Amniotic stem cell (primary cell): ENCODE data around the gene VPS26B.
"Not testable (repeated sequence)": the region's sequence is repeated elsewhere in the genome, so short reads cannot be mapped to it uniquely, and the experiment has no call there.

Source experiments
- DNase-seq: peaks from one replicate; lab custom pipeline; 2025; lab: John Stamatoyannopoulos, UW

VPS26B gene

DNA sequence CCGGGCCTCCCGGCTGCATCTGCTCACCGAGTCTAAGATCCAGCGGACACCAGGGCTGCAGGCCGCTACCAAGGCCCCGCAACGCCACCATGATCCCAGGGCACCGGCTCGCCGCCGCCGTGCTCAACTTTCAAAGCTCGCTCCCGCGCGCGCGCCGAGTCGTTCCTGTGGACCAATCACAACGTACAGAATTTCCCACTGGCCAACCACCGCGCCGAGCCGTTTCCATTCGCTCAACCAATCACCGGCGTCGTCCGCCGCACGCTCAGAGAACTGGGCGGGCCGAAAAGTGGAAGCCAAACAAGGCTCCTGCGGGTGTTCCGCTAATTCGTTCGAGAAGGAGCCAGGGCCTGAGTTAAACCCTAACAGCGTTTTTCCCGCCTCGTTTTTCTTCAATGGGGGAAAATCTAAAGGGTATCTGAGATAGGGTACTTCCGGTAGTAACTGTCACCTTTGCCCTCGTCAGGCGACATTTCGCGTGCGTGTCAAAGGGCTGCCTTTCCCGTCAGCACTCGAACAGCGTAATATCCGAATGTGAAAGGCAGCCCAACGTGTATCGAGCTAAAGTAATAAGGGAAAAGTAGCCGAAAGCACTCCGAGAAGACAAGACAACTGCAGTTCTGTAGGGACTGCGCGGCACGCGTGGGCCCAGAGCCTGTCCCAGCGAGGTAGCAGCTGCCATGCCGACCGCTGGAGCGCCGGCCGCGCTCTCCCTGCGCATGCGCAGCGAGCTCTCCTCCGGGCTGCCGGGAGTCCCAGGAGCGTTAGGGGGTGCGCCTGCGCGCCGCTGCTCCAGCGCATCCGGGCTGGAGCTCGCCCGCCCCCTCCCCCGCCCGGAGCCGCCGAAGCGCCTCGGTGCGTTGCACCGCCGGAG, at the start of gene VPS26B, which contains the start of gene NCAPD3:
TSS of gene VPS26B (plus strand) at position 836 of the 874 bp plus-strand sequence. CDS start 452 bp downstream, outside the sequence.
TSS of gene NCAPD3 (minus strand) at position 132 of the 874 bp plus-strand sequence. CDS start at position 91, 41 bp downstream.
- peak; percentile 94 for DNase-seq

DNA sequence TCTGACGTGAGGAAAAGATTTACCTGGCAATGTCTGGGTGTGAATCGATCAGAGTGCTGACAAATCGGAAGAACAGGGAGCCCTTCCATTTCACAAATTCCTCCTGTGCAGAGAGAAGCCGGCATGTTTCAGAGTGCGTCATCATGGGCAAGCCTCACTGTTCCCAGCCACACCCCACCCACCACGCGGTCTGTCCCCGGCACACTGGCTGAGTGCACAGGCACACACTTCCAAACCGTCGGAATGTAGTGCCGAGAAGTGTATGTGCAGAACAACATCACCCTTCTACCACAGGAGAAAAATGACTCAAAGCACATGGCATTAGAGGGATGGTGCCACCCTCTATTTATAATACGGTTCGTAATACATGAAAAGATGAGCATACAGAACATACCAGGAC, 48.2 kb upstream of the VPS26B start:
- no peak for DNase-seq

DNA sequence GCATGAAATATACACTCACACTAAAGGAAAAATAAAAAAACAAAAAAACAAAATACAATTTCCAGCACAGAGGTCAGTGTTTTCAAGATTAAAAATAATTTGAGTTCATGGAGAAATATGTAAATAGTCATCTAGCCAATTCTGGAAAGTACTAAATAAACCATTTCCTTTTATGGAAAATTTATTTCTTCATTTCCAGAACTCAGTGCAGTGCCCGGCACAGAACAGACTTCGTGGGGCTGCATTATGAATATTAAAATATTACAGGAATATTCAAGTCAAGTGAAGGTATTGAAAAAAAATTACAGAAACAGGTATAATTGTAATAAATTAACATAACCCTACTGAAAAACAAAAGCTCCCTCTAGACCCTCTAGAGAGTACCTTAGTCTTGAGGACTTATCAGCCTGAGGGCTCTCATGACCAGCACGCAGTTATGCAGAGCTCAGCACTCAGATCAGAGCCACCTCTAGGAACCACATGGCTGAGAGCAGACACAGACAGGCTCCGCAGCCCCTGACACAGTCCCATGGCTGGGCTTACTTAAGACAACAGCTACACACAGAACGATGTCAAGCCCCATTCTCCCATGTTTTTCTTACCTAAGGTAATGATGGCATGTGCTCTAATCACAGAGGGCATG, 46.3 kb upstream of the VPS26B start:
- DNase-seq: no peak

DNA sequence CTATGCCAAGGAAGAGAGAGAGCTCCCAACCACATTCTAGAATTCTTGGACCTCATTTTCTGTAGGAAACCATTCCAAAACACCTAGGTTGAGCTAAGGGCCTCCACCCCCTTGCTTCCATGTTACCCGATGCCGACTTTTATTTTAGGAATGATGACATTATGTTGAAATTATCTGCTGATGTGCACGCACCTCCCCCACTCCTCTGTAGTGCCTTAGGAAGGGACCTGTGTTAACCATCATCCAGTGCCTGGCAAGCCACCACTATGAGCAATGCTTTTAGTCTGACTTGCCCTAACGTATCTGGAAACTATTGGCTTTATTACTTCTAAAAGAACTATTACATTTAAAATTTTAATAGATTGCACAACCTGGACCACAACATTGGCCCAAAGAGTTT, 42.8 kb upstream of the VPS26B start:
- DNase-seq: no peak

DNA sequence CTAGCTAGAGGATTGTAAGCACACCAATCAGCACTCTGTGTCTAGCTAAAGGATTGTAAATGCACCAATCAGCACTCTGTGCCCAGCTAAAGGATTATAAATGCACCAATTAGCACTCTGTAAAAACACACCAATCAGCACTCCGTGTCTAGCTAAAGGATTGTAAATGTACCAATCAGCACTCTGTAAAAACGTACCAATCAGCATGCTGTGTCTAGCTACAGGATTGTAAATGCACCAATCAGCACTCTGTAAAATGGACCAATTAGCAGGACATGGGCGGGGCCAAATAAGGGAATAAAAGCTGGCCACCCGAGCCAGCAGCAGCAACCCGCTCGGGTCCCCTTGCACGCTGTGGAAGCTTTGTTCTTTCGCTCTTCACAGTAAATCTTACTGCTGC, 36.4 kb upstream of the VPS26B start:
- not testable (repeated sequence) for DNase-seq

DNA sequence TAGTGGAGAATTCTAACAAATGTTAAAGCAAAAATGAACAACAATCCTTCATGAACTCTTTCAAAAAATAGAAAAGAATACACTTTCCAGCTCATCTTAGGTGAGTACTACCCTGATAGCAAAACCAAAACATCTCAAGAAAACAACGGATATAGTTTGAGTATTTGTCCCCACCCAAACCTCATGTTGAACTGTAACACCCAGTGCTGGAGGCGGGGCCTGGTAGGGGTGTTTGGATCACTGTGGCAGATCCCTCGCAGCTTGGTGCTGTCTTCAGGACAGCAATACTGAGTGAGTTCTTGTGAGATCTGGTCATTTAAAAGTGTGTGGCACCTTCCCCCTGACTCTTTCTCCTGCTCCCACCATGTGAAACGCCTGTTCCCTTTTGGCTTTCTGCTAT, 27.7 kb upstream of the VPS26B start:
- no peak for DNase-seq

DNA sequence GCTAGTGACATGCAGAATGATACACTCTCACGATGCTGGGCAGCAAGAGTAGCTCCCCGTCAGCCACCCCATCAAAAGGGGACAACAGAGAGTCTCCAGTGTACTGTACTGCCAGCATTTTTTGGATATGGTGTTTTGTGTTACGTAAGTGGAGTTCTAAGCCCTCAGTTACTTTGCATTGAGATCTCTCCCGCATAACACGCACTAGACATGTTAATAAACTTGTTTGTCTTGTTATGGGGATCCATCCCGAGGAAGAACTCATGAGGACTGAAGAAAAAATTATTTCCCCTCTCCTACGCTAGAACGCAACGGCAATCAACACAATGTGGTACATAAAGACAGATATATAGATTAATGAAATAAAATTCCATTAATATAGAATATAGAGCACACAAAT, 24.9 kb upstream of the VPS26B start:
- no peak for DNase-seq

DNA sequence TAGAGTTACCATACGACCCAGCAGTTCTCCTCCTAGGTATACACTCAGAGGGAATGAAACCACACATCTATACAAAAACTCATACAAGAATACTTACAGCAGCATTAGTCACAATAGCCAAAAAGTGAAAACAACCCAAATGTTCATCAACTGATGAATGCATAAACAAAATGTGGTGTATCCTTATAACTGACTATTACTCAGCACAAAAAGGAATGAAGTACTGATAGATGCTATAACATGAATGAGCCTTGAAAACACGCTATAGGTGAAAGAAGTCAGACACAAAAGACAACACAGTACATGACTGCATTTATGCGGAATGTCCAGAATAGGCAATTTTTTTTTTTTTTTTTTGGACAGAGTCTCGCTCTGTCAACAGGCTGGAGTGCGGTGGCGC, 23.8 kb upstream of the VPS26B start:
- no peak for DNase-seq

DNA sequence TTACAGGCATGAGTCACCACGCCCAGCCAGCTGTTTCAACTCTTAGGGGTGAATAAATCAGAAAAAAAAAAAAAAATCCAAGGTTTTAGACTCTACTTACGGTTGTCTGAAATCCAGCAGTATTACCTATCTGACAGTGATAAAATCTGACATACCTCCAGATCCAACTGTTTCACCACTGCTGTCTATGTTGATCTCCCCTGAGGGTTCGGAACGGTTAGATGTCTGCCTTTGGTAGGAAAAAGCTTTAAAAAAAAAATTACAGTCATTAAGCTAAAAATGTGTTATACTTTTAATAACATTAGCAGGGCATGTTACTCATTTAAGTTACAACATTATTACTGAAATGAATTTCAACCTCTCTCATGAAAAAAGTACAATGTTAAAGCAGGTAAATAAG, 21.8 kb upstream of the VPS26B start:
- DNase-seq: no peak

DNA sequence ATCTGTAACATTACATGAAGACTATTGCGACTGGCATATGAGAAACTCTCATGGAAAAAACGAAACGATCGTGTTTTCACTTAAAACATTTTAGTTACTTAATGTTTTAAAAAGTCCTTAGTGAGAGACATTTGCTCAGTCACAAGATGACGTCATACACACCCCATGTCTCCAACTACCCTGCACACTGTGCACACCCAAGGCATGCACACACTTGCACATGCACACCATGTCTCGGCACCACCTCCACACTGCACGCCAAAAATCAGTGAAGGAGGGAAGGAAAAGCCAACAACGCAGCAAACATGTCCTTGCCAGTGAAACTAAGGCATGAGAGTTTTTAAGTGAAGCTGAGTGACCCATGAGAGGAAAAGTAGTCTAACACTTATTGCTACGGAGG, 18.7 kb upstream of the VPS26B start:
- DNase-seq: no peak

DNA sequence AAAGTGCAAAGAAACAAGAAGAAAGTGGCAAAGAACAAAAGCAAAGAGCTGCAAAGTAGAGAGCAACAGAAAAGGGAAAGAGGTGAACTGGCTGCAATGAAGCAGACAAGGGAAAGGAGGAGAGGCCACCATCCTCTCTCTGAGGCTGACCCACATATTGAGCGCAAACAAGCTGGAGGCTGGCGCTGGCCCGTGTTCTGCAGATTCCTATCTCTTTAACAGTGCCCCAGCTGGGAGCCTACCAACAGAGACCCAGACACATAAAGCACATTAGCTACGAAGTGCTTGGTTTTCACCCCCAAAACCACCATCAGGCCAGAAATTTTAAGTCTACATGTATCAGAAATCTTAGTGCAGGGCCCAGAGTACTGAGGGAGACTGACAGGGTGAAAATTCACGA, 18.3 kb upstream of the VPS26B start:
- no peak for DNase-seq

DNA sequence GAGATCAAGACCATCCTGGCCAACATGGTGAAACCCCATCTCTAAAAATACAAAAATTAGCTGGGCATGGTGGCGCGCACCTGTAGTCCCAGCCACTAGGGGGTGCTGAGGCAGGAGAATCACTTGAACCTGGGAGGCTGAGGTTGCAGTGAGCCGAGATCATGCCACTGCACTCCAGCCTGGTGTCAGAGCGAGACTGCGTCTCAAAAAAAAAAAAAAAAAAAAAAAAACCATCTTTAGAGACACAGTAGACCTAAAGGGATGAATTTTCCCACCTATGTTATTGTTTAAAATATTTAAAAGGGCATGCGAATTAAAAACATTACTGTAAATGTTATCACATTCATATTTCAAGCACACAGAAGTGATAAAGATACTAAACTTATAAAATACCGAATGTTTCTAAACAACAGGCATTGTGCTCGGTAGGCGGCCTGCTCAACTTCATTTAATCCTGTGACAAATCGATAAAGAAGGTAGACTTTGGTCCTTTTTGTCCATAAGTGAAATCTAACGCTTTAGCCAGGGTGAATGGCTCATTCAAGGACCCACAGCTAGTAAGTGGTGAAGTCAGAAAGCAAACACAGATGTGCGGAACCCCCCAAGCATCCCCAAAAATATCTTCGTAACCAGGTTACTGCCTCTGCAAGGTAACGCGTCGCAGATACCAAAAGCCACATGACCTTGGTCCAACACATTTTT, 16.8 kb upstream of the VPS26B start:
- DNase-seq: no peak

DNA sequence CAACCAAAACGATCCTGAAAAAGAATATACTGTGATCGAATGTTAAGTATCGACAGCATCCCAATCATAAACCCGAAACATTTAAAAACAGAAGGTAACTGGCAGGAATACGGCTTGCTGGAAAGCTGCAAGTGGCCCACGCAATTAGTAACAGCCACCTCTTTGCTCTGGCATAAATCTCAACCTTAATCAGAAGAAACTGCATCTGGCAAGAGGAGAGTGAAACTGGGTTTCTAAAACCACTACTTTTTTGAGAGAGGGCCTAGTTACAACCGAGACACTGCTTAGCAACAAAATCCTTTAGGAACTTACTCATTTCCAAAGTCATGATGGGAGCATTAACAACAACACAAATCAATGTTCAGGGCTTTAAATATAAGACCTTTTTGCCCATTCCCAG, 8.6 kb upstream of the VPS26B start:
- no peak for DNase-seq

DNA sequence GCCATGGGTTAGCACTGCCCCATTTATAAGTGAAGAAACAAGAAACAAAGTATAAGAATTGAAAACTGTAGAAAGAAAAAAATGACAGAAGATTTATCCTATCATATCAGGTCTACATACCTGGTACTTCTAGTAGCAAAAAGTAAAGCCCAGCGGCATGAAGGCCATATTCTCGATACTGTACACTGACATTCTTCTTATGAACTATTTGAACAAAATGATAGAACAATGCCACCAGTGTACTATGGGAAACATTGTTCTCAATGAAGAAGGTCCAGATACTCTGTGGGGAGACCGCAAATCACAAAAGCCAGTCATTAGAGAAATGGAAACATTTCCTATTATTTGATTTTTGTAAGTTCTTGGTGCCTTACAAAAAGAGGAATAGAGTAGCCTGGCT, 7.7 kb upstream of the VPS26B start:
- no peak for DNase-seq

DNA sequence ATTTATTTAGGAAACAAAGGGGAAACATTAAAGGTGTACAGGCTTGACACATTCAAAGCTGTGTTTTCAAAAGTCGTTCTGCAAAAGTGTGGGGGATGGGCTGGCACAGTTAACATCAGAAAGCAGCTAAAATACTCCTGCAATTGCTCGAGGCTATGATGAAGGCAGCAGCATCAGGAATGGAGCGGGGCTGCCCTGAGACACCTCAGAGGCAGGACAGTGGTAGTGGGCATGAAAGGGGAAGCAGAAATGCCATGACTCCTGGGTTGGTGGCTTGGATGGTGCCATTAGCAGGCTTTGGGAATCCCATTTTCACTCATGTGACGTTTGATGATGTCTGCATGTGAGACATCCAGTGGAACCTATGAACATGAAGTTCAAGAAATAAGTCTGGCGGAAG, 1.4 kb upstream of the VPS26B start:
- DNase-seq: no peak

DNA sequence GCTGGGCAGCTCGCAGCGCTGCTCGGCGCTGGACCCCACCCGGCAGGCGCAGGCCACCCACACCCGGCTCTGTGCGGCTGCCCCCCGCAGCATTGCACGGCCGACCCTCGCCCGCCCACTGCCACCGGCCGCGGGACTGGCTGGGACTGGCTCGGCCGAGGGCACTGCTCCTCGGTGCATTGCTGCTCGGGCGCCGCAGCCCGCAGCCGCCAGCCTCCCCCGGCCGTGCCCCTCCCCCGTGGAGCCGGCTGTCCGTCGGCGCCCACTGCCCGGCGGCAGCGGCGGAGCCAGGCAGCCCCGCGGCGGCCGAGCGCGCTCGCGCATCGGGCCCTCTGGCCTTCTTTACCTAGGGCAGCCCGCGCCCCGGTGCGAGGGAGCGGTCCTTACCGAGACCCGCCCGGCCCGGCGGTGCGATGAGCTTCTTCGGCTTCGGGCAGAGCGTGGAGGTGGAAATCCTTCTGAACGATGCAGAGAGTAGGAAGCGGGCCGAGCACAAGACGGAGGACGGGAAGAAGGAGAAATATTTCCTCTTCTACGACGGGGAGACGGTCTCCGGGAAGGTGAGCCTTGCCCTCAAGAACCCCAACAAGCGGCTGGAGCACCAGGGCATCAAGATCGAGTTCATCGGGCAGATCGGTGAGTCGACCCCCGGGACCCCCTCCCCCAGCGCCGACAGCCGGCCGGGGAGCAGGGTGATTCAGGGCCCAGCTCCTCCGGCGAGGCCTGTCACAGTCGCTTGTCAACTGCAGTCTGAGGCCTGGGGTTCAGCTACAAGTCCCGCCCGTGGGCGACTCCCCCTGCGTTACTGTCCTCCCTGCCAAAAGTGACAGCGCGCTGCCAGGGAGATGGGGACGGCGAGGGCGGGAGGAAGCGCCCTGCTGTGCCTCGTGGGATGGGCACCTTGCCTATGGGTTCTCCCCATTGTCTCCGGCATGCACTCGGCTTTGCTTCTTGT, 516 bp downstream of the VPS26B start:
- no peak for DNase-seq

DNA sequence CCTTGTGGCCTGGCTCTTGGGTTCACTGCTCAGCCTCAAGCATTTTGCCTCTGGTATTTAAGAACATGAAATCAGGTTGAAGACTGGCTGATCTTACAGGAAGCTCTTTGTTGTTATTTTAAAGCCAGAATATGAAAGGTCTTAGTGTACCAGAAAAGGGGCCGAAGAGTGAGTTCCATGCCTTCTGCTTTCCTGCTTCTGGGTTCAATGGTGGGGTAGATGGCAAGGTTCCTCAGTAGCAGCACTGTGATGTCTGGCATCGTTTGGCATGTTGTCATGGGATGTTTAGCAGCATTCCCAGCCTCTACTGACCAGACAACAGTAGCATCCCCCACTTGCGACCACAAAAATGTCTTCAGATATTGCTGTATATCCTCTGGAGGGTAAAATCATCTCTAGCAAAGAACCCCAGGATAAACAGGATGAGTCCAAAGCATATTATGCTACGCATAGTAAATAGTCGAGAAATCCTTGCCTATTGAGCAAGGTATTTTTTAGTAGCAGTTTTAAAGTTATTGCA, 2.4 kb downstream of the VPS26B start:
- no peak for DNase-seq

DNA sequence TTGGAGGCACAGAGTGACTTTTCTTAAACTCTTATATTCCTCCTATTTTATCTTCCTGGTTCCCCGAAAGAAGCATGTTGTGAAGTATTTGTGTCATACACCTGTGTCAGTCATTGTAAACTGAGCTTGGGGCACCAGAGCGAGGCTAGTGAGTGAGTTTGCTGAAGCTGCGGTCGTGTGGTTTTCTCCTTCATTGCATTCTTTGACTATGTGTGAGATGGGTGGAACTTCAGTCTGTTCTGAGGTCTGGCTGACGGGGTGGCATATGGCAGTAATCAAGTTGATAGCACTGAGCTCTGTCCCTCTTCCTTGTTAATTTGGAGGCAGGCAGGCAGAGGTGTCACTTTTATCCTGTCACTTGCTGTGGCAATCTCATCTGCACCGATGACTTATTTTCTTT, 4.2 kb downstream of the VPS26B start:
- no peak for DNase-seq

DNA sequence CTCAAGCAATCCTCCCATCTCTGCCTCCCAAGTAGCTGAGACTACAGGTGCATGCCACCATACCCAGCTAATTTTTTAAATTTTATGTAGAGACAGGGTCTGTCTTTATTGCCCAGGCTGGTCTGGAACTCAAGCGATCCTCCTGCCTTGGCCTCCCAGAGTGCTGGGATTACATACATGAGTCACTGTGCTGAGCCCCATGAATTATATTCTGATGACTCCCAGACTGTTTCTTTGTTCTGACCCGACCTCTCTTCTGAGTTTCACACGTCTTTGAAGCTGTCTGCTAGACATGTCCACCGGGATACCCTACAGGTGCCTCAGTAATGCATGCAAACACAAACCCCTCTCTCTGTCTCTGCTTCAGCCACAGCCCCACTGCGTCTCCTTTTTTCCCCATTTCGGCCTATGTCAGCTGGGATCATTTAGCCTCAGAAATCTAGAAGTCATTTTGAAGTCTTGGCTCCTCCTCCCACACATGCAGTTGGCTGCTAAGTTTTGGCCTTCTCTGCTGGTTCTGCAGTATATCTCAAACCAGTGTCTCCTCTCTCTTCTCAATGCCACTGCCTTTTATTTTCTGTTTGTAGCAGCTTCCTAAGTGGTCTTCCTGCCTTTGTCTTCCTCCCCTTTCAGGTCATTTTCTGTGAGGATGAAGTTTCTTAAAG, 4.8 kb downstream of the VPS26B start:
- no peak for DNase-seq

DNA sequence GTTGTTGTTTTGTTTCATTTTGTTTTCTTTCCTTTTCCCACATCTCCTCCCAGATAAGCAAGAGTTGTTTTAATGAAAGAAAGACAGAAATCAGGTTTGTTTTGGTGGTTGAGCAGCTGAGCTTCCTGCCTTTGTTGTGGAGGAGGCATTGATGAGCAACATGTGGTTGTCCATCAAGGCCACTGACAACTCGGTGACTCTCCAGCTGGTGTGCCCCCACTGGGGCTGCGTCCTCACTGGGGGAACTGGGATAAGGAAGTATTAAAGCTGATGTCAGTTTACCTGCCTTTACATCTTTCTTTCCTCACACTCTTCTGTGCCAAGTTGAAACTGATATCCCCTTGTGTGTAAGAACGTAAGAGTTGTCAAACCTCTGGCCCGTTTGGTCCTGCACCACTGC, 5.9 kb downstream of the VPS26B start:
- DNase-seq: no peak
